Smooth muscle cell (in vitro differentiated cells): ENCODE results near the gene GSTM4. TPM values are rescaled to one million over a fixed set of nuclear protein-coding genes. Genes with fewer than 3 reads are reported as not detected.
"Not testable (repeated sequence)": the region's sequence is repeated elsewhere in the genome, so short reads cannot be mapped to it uniquely, and the experiment has no call there.

Experiments
- DNase-seq: peaks from one replicate; lab custom pipeline; 2025; ENCODE audit not compliant: unreplicated experiment; lab: John Stamatoyannopoulos, UW
- H2AFZ ChIP-seq: fragments of 200-600 bp; sonication (generic); 2 replicates; pipeline ENCODE4 v1.6.0; 2016; ENCODE audit warnings: antibody characterized with exemption, low read depth, mild to moderate bottlenecking
- H3F3A ChIP-seq: fragments of 200-600 bp; sonication (generic); 2 replicates; pipeline ENCODE4 v1.6.0; 2017; ENCODE audit warnings: antibody characterized with exemption, low read depth
- H3K27ac ChIP-seq: fragments of 200-600 bp; sonication (generic); 2 replicates; pipeline ENCODE4 v1.5.1; 2016; ENCODE audit warnings: low read depth, mild to moderate bottlenecking
- H3K27me3 ChIP-seq: fragments of 200-600 bp; sonication (generic); 2 replicates; pipeline ENCODE4 v1.6.1; 2016; ENCODE audit warnings: low read depth, mild to moderate bottlenecking
- H3K36me3 ChIP-seq: fragments of 200-600 bp; sonication (generic); 2 replicates; pipeline ENCODE4 v1.5.1; 2016; ENCODE audit warnings: low read depth
- H3K4me1 ChIP-seq: fragments of 200-600 bp; sonication (generic); 2 replicates; pipeline ENCODE4 v1.5.1; 2016; ENCODE audit warnings: low read depth
- H3K4me2 ChIP-seq: fragments of 200-600 bp; sonication (generic); 2 replicates; pipeline ENCODE4 v1.6.0; 2016; ENCODE audit warnings: mild to moderate bottlenecking
- H3K4me3 ChIP-seq: fragments of 200-600 bp; sonication (generic); 2 replicates; pipeline ENCODE4 v1.5.1; 2016; ENCODE audit warnings: mild to moderate bottlenecking
- H3K79me2 ChIP-seq: fragments of 200-600 bp; sonication (generic); 2 replicates; pipeline ENCODE4 v1.6.0; 2016; ENCODE audit warnings: low read depth, mild to moderate bottlenecking
- H3K9ac ChIP-seq: fragments of 200-600 bp; sonication (generic); 2 replicates; pipeline ENCODE4 v1.6.0; 2016; ENCODE audit warnings: low read depth
- H3K9me3 ChIP-seq: fragments of 200-600 bp; sonication (generic); replicated peaks from 2 replicates; pipeline ENCODE4 v1.5.1; 2016; ENCODE audit warnings: low read depth
- H4K20me1 ChIP-seq: fragments of 200-600 bp; sonication (generic); 2 replicates; pipeline ENCODE4 v1.6.0; 2016; ENCODE audit warnings: low read depth
- CTCF ChIP-seq: fragments of 200-600 bp; sonication (generic); IDR thresholded peaks from 2 replicates; pipeline ENCODE4 v1.5.1; 2017; ENCODE audit warnings: borderline replicate concordance, mild to moderate bottlenecking, antibody characterized with exemption; ENCODE audit not compliant: insufficient read depth, poor library complexity, severe bottlenecking
- WGBS: methylation state at CpG from one replicate; pipeline ENCODE4 v1.1.7; 2016; ENCODE audit warnings: low lambda C conversion rate; 5-methylcytosine and 5-hydroxymethylcytosine counted together
- polyA plus RNA-seq: library from polyadenylated mRNA; unstranded; fragments of >200 nt; fragmentation: Nextera tagmentation; extraction: Ambion mirVana; gene quantifications from 2 replicates; pipeline ENCODE4 v1.2.1, GENCODE V29; 2016
- total RNA-seq: library from RNA; depleted of rRNA; stranded (reverse); fragments of >200 nt; gene quantifications from 2 replicates; pipeline ENCODE4 v1.2.3, GENCODE V29; 2014

Gene GSTM4
- total and polyA plus RNA-seq, 2 experiments from 2014 or later: 25.8 to 34.4 TPM

- no peak for TF ChIP-seq CTCF
- 90% methylated on average over 3 of the region's 3 CpGs for WGBS
- Histone ChIP-seq H3K4me1 (no peaks in the 10 kb centered on the region), H3K4me3 (no peak overlapping the region), H3K36me3 (no peaks in the 10 kb centered on the region), H3K4me2 (no peak overlapping the region), H3K79me2 (no peaks in the 10 kb centered on the region), H3K27me3 (no peaks in the 10 kb centered on the region), H3F3A (no peaks in the 10 kb centered on the region), H3K27ac (no peak overlapping the region), H3K9me3 (no peaks in the 10 kb centered on the region), H2AFZ (no peak overlapping the region), H4K20me1 (no peaks in the 10 kb centered on the region), H3K9ac (no peak overlapping the region)
- DNase-seq: no peak
These were observed 21.6 kb downstream of the GSTM4 start for GRCh38 chr1:109677459-109677858.

- H3K4me1 ChIP-seq, H3K27ac ChIP-seq, H4K20me1 ChIP-seq, H3K4me3 ChIP-seq, H3K27me3 ChIP-seq, H3K36me3 ChIP-seq, H3K79me2 ChIP-seq, DNase-seq, H3K4me2 ChIP-seq, H3F3A ChIP-seq, H3K9ac ChIP-seq, H2AFZ ChIP-seq, H3K9me3 ChIP-seq: not testable (repeated sequence)
- 87% methylated on average over 2 of the region's 2 CpGs for WGBS
These were observed 22.7 kb downstream of the GSTM4 start for GRCh38 chr1:109678637-109679036.

- H3K4me1 ChIP-seq, H3K79me2 ChIP-seq, H3K4me2 ChIP-seq, DNase-seq, H3F3A ChIP-seq, H3K27me3 ChIP-seq, H2AFZ ChIP-seq, H3K9ac ChIP-seq, H3K36me3 ChIP-seq, H3K4me3 ChIP-seq, H4K20me1 ChIP-seq, H3K27ac ChIP-seq, H3K9me3 ChIP-seq: not testable (repeated sequence)
- WGBS: 100% methylated on average over 4 of the region's 6 CpGs
These were observed 28.9 kb downstream of the GSTM4 start for GRCh38 chr1:109684777-109685176.

GRCh38 chr1:109685399-109685798 lies 29.5 kb downstream of the GSTM4 start:
- 100% methylated on average over 1 of the region's 1 CpG for WGBS
- not testable (repeated sequence) for H3K4me2 ChIP-seq, H3K79me2 ChIP-seq, DNase-seq, H3K27me3 ChIP-seq, H2AFZ ChIP-seq, H3F3A ChIP-seq, H3K9me3 ChIP-seq, H4K20me1 ChIP-seq, H3K36me3 ChIP-seq, H3K9ac ChIP-seq, H3K4me1 ChIP-seq, H3K4me3 ChIP-seq, H3K27ac ChIP-seq

- H3K4me1 ChIP-seq, H3F3A ChIP-seq, H3K9me3 ChIP-seq, H3K27me3 ChIP-seq, H3K4me2 ChIP-seq, H3K79me2 ChIP-seq, DNase-seq, H3K4me3 ChIP-seq, H3K36me3 ChIP-seq, H4K20me1 ChIP-seq, H3K9ac ChIP-seq, H3K27ac ChIP-seq, H2AFZ ChIP-seq: not testable (repeated sequence)
- WGBS: 96% methylated on average over 4 of the region's 4 CpGs
These were observed 30.0 kb downstream of the GSTM4 start for GRCh38 chr1:109685890-109686289.

- H3K27ac ChIP-seq, H3K36me3 ChIP-seq, H3K79me2 ChIP-seq, DNase-seq, H3K9ac ChIP-seq, H4K20me1 ChIP-seq, H3K4me1 ChIP-seq, H3K9me3 ChIP-seq, H3K27me3 ChIP-seq, H3F3A ChIP-seq, H2AFZ ChIP-seq: not testable (repeated sequence)
- Histone ChIP-seq H3K4me3 (peak overlapping the region; percentile 43), H3K4me2 (peak overlapping the region; percentile 74)
- WGBS: 80% methylated on average over 9 of the region's 11 CpGs
These were observed 31.2 kb downstream of the GSTM4 start for GRCh38 chr1:109687109-109687508.
